HG02885 (cell line): ENCODE data around the gene LMCD1.
"Not testable (repeated sequence)": the region's sequence is repeated elsewhere in the genome, so short reads cannot be mapped to it uniquely, and the experiment has no call there.

ENCODE experiments used
- ATAC-seq: cut with Tn5 transposase; IDR thresholded peaks from one replicate; pipeline ENCODE4 v1.9.1; 2021; ENCODE audit warnings: mild to moderate bottlenecking; ENCODE audit not compliant: unreplicated experiment, poor library complexity

Gene LMCD1

DNA sequence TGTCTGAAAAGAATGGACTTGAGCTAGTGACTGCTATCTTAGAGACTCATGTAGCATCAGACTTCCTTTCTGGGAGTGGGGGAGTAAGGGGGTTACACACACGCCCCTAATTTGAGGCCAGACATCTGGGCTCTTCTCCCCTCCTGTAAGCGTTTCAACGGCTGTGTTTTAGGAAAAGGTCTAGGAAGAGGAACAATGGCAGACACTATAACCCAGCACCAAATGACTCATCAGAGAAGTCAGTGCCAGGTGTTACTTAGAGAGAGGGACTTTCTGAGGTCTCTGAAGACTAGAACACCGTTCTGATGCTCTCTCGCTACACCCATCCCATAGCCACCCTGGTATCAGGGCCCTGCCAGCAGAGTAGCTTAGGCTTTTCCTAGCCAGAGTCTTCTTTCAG is 77.5 kb downstream of the LMCD1 start:
- peak; percentile 94 for ATAC-seq

DNA sequence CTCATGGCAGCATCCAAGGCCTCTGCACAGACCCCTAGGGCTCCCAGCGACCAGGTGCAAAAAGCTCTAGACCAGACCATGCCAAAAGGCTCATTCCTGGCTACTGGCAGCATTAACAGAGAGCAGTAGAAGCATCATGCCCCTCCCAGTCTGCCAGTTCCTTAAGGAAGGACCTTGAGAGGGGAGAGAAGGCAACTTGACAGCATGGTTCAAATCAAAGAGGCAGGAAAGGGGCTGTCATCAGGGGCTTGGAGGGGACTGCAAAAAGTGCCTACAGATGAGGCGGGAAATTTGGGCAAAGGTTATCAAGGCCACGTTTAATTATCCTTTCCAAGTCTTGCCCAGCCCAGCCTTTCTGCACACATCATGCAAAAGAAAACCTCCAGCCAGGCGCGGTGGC is 78.3 kb downstream of the LMCD1 start:
- no peak for ATAC-seq

DNA sequence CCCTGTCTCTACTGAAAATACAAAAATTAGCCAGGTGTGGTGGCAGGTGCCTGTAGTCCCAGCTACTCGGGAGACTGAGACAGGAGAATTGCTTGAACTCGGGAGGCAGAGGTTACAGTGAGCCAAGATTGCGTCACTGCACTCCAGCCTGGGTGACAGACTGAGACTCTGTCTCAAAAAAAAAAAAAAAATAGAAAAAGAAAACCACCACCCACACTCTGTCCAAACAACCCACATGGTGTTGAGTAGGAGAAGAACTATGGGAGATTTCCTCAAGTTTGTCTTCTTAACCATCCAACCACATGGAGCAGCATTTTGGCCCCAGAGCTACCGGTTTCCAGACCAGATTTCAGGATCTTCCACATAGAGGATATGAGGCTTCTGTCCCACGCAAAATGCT is 78.8 kb downstream of the LMCD1 start:
- not testable (repeated sequence) for ATAC-seq

DNA sequence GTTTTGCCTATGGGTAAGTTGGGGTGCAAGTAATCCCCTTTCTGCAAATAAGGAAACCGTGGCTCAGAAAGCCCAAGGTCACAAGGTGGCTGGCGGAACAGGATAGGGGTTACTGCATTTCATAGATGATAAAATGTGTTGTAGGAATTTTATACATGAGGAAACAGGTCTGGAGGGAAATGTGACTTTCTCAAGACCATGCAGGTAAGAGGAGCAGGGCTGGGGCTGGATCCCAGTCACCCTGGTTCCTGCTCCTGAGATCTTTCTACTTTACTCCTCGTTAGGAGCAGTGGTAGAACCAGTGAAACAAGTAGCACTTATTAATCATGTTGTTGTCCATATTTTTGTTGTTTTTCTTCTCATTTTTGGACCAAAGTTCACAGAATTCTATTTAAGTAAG is 79.8 kb downstream of the LMCD1 start:
- ATAC-seq = no peak

DNA sequence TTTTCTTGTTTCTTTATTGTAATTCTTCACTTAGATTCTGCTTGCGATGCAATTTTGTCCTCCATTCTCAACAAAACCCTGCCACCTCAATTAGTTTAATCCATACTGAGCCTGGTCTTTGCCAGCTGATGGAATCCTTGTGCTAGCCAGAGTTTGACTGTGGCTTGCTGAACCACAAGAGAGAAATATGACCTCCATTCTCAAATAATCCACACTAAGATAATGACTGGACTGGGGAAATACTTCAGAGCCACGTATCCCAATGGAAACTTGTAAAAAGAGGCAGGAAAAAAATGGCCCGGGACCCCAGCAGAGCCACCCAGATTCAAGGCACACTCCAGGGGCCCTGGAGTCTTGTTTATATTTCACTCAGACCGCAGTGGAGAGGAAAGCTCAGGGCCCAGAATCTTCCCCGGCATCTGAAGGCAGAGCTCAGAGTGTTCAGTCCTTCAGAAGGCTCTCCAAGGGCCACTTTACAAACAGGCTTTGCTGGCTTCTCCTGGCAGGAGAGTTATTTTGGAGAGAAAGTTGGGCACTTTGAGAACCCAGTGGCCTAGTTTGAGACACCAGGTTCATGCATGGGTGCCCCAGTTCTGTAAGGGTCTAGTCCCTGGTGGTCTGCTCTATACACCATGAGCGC is 80.3 kb downstream of the LMCD1 start:
- no peak for ATAC-seq

DNA sequence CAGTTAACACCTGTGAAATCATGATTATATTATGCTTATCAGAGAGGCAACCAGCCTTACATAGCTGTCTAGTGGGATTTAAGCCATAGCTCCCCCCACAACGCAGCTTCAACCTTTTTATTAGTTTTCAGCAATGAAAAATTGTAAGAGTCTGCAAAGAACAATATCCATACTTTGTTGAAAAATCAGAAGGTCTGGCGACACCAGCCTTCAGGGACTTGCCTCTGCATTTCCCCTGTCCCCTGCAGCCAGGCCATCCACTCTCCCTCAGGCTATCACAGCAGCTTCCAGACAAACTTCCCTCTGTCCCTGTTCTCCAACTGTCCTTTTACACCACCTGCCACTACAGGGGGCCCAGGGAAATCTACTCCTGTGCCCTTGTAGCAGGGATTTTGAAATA is 83.0 kb downstream of the LMCD1 start:
- no peak for ATAC-seq

DNA sequence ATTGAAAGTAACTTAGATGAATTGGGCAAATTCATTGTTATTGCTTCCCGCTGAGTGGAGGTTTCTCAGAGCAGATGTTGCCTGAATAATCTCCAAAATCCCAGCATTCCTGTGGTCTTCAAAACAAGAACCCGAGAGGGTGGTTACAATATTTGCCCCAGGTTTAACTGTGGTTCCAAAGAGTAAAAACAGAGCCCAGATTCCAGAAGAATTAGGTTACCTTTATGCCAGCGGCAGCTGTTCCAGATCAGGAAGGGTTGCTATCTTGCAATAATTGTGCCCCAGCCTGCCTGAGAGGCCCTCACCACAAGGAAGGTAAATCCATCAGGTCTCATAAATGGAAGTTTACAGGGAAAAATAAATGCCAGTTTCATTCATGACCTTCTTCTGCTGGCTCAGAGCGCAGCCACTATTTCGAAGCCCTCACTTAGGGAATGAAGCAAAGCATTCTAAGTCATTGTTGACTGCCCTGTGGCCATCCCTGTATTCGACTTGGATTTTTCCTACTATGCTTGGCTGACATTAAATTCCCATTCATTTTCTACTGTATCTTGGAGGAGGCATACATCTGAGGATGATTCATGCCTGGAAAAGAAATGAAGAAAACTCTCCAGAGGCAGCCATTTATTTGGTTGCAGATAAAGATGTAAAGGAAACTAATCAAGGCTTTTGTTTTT is 88.4 kb downstream of the LMCD1 start:
- ATAC-seq = no peak

DNA sequence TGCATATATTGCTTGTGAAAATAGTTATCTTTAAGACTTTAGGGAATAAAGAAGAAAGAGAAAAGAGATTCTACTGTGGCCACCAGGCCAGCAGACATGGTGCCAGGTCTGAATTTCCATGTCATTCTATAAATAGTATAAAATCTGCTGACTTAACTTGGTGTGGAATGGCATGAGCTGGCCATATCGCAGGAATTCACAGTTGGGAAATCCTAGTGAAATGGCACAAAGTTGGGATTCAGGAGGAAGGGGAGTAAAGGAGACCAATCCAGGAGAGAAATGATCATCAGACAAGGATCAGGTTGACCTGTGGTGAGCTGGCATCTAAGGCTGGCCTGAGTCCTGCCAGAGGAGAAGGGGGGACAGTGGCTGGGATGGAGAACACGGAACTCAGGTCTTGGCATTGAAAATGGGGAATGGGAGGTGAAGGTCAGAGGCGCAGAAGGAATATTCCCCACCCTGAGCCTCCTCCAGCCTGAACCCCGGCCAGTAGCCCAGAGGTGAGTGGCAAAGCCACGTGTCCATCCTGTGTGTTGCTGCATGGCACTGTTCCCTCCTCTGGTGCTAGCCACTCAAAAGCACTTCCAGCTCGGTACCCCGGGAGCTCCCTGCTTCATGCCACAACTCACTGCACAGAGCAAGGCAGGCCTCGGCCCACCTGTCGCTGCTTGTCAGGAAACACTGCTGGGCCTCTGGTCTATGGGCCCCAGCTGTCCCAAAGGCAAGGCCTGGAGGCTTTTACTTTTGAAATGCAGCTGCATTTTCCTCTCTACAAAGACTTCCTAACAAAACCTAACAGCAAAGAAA is 91.6 kb downstream of the LMCD1 start:
- ATAC-seq = no peak

DNA sequence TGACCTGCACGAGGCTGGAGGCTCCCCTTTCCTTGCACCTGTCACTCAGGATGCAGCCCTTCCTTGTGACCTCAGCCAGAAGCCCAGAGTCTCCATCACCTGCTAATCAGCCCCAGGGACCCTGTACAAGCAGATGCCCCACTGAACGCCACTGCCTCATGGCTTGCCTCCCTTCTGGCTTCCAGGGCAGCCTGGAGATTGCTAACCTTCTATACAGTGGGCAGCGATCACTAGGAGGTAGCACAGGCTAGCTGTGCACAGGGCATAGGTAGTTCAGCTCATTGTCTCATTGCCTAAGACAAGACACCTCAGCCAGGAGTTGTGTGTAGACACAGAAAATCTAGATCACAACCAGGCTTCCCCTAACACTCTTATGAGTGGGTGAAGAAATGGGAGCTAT is 93.6 kb downstream of the LMCD1 start:
- no peak for ATAC-seq

DNA sequence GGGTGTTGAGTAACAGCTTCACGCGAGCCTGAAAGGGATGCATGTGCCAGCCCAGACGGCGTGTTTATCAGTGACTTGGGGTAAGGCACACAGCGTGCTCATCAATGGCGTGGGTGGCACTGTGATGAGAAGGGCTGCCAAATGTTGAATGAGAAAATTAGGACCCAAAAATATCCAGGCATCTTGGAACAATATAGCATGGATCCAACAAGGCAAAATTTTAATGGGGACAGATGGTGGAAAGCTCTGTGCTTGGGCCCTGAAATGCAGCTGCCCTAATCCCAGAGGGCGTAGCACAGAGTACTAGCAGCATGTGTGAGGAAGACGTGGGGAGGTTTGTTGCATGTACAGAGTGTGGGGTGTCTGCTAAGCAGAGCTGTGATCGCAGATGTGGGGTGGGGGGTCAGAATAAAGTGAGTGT is 94.1 kb downstream of the LMCD1 start:
- ATAC-seq = no peak

DNA sequence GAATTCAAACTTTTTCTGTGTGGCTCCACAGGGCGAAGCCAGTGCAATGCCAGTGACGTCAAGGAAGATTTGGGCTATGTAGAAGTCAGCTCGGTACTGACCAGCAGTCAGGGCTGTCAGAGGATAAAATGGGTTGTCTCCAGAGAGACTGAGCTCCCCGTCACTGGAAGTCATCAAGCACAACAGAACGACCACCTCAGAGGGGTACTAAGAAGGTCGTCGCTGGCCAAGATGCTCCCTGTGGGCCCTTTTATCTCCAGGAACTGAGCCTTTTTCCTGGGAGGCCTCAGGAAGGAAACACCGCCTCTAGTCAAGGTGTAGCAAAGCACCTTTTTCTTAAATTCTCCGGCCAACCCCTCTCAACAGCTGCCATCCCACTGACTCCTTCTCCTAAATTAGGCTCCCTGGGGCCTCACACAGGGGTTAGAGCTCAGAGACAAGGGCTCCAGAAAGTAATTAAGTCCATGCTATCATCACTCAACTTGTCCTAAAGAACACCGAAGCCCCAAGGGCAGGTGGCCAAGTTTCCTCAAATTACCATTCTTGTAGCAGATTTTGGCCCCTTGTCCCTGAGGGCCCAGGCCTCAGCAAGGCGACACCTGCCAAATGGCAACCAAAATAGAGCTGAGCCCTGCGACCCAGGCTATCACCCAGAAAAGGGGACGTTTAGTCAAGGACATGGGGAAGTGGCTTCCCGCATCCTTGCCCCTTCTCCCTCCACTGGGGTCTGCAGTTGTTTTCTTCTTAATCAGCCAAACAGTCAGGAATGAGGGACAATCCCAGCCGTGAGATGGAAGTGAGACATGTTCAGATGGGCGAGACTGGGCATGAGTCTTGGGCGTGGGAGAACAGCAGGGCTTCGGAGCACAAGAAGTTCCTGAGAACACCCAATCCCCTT is 94.9 kb downstream of the LMCD1 start:
- no peak for ATAC-seq

DNA sequence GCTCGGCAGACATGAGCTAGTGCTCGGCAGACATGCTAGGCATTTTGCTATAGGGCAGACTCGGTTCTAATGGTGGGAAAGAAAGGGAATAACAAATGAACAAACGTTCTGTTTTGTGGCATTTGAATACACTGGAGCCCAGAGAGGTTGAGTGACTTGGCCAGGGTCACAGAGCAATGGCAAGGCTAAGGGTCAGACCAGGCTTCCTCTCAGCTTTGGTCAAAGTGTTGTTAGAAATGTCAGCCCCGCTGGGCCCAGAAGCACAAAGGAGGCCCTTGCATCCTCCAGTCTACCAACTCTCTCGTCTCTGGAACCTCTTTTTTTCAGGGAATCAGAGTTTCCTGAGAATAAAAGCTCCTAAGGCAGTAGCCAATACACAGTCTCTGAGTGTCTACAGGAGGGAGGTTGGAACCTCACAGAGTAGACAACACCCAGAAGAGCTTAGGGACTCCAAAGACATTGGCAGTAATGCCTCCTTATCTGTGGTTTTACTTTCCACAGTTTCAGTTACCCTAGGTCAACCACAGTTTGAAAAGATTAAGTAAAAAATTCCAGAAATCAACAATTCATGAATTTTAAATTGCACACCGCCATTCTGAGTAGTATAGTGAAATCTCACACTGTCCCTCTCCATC is 95.7 kb downstream of the LMCD1 start:
- ATAC-seq = no peak

DNA sequence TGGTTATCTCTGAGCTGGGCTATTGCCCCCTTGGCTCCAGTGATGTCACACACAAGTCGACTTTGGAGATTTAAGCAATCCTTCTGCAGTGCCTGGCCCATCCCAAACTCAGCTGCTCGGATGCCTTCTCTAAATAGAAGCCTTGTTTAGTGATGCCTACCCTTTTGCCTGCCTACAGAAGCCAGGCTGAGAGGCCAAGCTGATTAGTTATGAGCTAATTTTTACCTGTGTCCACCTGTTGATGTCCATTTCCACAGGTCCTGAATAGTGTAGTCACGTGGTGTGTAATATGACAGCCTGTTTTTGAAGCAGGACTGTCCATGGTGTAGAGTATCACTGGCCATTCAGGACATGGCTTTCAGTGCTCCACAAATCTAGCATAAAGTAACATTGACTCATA is 97.5 kb downstream of the LMCD1 start:
- ATAC-seq = no peak

DNA sequence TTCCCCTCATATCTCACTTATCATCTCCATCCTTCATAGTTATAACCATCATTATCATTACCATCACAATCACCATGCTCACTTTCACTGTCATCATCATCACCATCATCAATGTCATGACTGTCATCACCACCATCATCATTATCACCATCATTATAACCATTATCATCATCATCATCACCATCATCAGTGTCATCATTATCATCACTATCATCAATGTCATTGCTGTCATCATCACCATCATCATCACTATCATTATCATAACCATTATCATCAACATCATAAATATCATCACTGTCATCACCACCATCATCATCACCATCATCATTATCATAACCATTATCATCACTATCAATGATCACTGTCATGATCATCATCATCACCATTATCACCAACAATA is 98.8 kb downstream of the LMCD1 start:
- no peak for ATAC-seq

DNA sequence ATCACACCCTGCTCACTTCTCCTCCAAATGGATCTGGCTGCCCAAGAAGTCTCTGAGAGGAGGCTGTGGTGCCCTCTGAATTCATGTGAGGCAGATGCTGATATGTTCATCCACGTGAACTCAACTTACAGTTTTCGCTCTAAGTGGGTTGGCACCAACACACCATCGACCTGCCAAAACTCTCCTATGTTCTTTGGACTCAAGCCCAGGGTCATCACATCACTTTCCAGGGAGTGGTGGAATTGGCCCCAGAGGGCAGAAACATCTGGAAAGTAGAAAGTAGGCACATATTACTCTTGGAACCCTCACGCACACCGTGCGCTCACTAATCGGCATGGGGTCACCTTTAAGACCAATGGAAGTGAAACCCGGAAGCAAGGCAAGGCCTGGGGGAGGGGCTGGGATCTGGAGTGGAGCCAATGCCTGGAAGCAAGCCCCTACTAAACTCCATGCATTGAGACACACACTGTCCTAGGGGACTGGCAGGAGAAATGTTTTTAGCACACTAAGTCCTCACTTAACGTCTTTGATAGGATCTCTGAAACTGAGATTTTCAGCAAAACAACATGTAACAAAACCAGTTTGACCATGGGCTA is 101.6 kb downstream of the LMCD1 start:
- ATAC-seq = no peak

DNA sequence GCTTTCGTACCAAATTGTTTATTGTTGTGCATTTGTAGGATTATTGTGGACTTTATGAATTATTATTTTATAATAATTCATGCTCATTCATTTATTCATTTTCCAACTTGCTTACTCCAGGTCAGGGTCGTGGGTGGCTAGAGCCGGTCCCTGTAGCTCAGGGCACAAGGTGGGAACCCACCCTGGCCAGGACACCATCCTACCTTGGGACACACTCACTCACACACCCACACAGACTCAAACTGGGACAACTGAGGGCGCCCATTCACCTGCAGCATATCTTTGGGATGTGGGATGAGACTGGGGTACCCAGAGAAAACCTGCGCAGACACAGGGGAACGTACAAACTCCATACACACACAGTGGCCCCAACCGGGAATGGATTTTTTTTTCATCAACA is 102.4 kb downstream of the LMCD1 start:
- ATAC-seq = no peak

DNA sequence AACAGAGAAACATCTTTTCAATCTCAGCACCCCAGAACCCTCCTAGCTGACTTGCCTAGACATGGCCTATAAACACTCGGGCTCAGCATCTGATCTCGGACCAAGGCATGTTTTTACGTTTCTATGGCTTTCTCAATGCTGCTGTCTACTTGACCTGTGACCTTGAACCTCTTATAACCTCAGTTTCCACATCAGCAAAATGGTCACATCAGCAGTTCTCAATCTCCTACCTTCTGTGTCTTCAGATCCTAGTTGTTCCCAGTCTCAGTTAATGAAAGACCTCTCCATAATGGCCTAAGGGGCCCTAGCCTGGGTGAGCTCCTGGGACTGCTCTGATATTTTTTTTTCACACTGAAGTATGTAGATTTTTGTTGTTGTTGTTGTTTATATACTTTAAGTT is 103.4 kb downstream of the LMCD1 start:
- ATAC-seq = no peak

DNA sequence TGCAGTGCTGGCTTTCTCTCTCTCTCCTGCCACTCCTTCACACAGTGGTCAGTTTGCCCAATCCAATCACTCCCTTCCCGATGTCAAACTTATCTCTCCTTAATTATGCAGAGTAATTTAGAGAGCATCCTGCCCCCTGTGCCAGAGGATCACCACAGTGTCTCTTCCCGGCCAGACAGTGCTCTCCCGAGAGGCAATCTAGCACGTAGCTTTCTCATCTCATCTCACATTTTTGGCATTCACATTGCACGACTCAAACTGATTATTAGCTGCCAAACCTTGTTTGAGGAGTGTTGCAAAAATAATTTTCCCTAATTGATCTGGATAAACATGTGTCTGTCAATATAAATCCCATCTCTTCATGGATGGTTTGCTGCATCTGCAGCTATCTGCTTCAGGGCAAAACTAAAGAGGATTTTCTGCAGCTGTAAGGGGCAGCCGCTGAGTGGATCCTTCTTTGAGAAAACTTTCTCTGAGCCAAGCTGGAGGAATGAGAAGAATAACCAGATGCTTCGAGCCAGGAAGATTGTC is 105.1 kb downstream of the LMCD1 start:
- no peak for ATAC-seq

DNA sequence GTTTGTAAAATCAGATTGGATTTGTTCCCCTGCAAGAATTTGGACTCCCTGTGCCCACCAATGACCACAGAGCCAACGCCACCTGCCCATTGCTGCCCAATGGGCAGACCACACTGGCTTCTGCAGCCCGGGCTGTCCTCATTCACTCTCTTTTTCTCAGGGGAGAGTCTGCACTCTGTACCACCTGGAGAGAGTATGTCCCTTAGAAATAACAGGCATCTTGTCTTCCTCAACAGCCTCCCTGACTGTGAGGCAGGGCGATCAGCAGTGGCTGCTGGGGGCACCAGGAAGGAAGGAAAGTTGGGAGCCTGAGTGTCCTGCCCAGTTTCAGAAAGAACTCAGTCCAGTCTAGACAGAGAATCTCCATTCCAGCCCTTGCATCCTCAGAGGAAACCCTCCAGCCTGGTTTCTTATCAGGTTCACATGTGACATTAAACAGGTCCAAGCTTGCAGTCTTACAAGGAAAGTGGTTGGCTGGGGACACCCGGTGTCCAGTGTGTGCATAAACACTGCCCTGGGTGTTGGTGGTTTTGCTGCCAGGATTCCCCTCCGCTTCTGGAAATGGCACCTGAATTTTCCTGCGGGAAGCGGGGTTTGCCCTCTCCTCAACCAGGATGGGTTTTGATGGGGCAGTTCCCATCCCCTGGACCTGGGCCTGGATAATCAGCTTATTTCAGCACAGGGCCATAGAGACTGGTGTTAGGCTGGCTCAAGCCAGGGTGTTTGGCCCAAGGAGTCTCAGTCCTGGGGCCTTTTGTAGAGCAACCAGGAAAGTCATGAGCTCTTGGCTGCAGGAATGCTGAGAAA is 105.8 kb downstream of the LMCD1 start:
- no peak for ATAC-seq
